ENCODE results near the gene COPS8. TPM values are rescaled to one million over a fixed set of nuclear protein-coding genes. Genes with fewer than 3 reads are reported as not detected.

The COPS8 gene
- total and polyA plus RNA-seq, 2 of the 8 experiments (the other 6 are each of a cell fraction or from before 2014, with no cell fraction given): 59.3 to 67.5 TPM

GRCh38 chr2:237041231-237041630 is 44.5 kb upstream of the COPS8 start (continued):
- TF ChIP-seq E2F6 (IDR thresholded peaks at IDR 0.05) (no peak), BACH1 (IDR thresholded peaks at IDR 0.05; ENCODE audit: low read length) (no peak), SP2 (IDR thresholded peaks at IDR 0.05; ENCODE audit: low read length) (no peak), TEAD4 (IDR thresholded peaks at IDR 0.05; ENCODE audit: low read depth, low read length) (no peak)

Measured in H1 (cell line).